Trophoblast cell (in vitro differentiated cells and primary cell): ENCODE data around the gene NFKBIL1.

Experiments
- DNase-seq, 2 donors: peaks; one replicate each; pipeline ENCODE4 v3.0.0-alpha.2; 2016
- H2AFZ ChIP-seq: 2 replicates; pipeline ENCODE4 v1.6.1; 2013; ENCODE audit warnings: low read length, moderate library complexity, mild to moderate bottlenecking; ENCODE audit not compliant: insufficient read depth, poor library complexity
- H2AK5ac ChIP-seq: 2 replicates; pipeline ENCODE4 v1.6.1; 2013; ENCODE audit warnings: mild to moderate bottlenecking, low read length
- H2BK120ac ChIP-seq: 2 replicates; pipeline ENCODE4 v1.6.1; 2013; ENCODE audit warnings: low read length, mild to moderate bottlenecking, moderate library complexity; ENCODE audit not compliant: insufficient read depth, poor library complexity
- H2BK12ac ChIP-seq: 2 replicates; pipeline ENCODE4 v1.6.1; 2013; ENCODE audit warnings: mild to moderate bottlenecking, low read length, moderate library complexity
- H2BK5ac ChIP-seq: 2 replicates; pipeline ENCODE4 v1.6.1; 2013; ENCODE audit warnings: low read length, low read depth, moderate library complexity, mild to moderate bottlenecking; ENCODE audit not compliant: poor library complexity
- H3K14ac ChIP-seq: 2 replicates; pipeline ENCODE4 v1.6.1; 2013; ENCODE audit warnings: mild to moderate bottlenecking, low read length
- H3K18ac ChIP-seq: 2 replicates; pipeline ENCODE4 v1.6.1; 2013; ENCODE audit warnings: mild to moderate bottlenecking, low read length
- H3K23ac ChIP-seq: 2 replicates; pipeline ENCODE4 v1.6.1; 2013; ENCODE audit warnings: low read length
- H3K27ac ChIP-seq: 2 replicates; pipeline ENCODE4 v1.5.1; 2013; ENCODE audit warnings: low read depth, mild to moderate bottlenecking, inconsistent platforms, low read length, moderate library complexity
- H3K27me3 ChIP-seq: 2 replicates; pipeline ENCODE4 v1.6.1; 2013; ENCODE audit warnings: inconsistent platforms, mild to moderate bottlenecking, low read length, moderate library complexity; ENCODE audit not compliant: insufficient read depth
- H3K36me3 ChIP-seq, 2 experiments: 1 replicate in 1 of 2; 2 replicates in 1 of 2; pipeline ENCODE4 v1.6.1; 2013; ENCODE audit warnings: low read length in 2 of 2, mild to moderate bottlenecking in 2 of 2, moderate library complexity in 1 of 2; ENCODE audit not compliant: insufficient read depth in 2 of 2, control insufficient read depth in 1 of 2
- H3K4ac ChIP-seq: 2 replicates; pipeline ENCODE4 v1.6.1; 2013; ENCODE audit warnings: low read depth, mild to moderate bottlenecking, low read length, moderate library complexity
- H3K4me1 ChIP-seq, 2 experiments: 1 replicate in 1 of 2; 2 replicates in 1 of 2; pipeline ENCODE4 v1.6.1; 2013; ENCODE audit warnings: low read length in 2 of 2, mild to moderate bottlenecking in 2 of 2, moderate library complexity in 1 of 2; ENCODE audit not compliant: insufficient read depth in 2 of 2, control insufficient read depth in 1 of 2
- H3K4me2 ChIP-seq: 2 replicates; pipeline ENCODE4 v1.6.1; 2013; ENCODE audit warnings: inconsistent platforms, mild to moderate bottlenecking, low read length, moderate library complexity
- H3K4me3 ChIP-seq: 2 replicates; pipeline ENCODE4 v1.5.1; 2013; ENCODE audit warnings: mild to moderate bottlenecking, low read depth, low read length, inconsistent platforms
- H3K79me1 ChIP-seq: one replicate; pipeline ENCODE4 v1.6.1; 2013; ENCODE audit warnings: low read length
- H3K79me2 ChIP-seq: 2 replicates; pipeline ENCODE4 v1.6.1; 2013; ENCODE audit warnings: low read length, mild to moderate bottlenecking; ENCODE audit not compliant: control insufficient read depth, insufficient read depth, poor library complexity
- H3K9ac ChIP-seq: 2 replicates; pipeline ENCODE4 v1.6.1; 2013; ENCODE audit warnings: mild to moderate bottlenecking, low read length
- H3K9me3 ChIP-seq: 2 replicates; pipeline ENCODE4 v1.6.1; 2013; ENCODE audit warnings: low read depth, mild to moderate bottlenecking, control low read depth, inconsistent platforms, low read length; ENCODE audit not compliant: insufficient read depth
- H4K12ac ChIP-seq: 2 replicates; pipeline ENCODE4 v1.6.1; 2013; ENCODE audit warnings: low read depth, mild to moderate bottlenecking, low read length, moderate library complexity
- H4K8ac ChIP-seq: 2 replicates; pipeline ENCODE4 v1.6.1; 2013; ENCODE audit warnings: low read depth, mild to moderate bottlenecking, low read length, moderate library complexity
- H4K91ac ChIP-seq: one replicate; pipeline ENCODE4 v1.6.1; 2013; ENCODE audit warnings: low read depth, mild to moderate bottlenecking, low read length, moderate library complexity
- WGBS: extraction: QIAGEN DNeasy Blood & Tissue Kit; methylation state at CpG from one replicate; pipeline ENCODE4 v1.1.7; 2013; ENCODE audit warnings: missing lambda C conversion rate; ENCODE audit not compliant: insufficient read length, insufficient coverage; ENCODE audit errors: extremely low coverage; 5-methylcytosine and 5-hydroxymethylcytosine counted together

NFKBIL1 gene

GRCh38 chr6:31579546-31580437, 32.4 kb downstream of the NFKBIL1 start:
- WGBS: no CpG with 5 or more reads among the region's 8 CpGs
- Histone ChIP-seq H3K9ac (no peak overlapping the region), H3K4me2 (peak overlapping the region; percentile 63), H2AK5ac (peak overlapping the region; percentile 3), H2BK5ac (no peak overlapping the region), H3K36me3 (no peaks in the 10 kb centered on the region), H3K27me3 (no peaks in the 10 kb centered on the region), H4K8ac (no peak overlapping the region), H3K79me1 (peaks cover 39% of the 10 kb centered on the region), H3K27ac (no peak overlapping the region), H3K18ac (no peak overlapping the region), H2BK12ac (peak overlapping the region; percentile 94), H2BK120ac (no peak overlapping the region), H3K9me3 (no peaks in the 10 kb centered on the region), H2AFZ (no peak overlapping the region), H4K12ac (no peak overlapping the region), H4K91ac (peak overlapping the region; percentile 31), H3K79me2 (peaks cover 6% of the 10 kb centered on the region), H3K4me3 (no peak overlapping the region), H3K23ac (no peak overlapping the region), H3K4me1 (peaks cover 47 to 53% of the 10 kb centered on the region in 2 experiments), H3K14ac (no peak overlapping the region), H3K4ac (no peak overlapping the region)
- DNase-seq: no peak

GRCh38 chr6:31580438-31580740, 33.0 kb downstream of the NFKBIL1 start:
- H4K91ac ChIP-seq: peak overlapping the region; percentile 87
- H2AFZ ChIP-seq: peak overlapping the region; percentile 75
- H3K27me3 ChIP-seq: no peaks in the 10 kb centered on the region
- peak overlapping the region; percentile 63 for H3K4me2 ChIP-seq
- peak overlapping the region; percentile 94 for H2BK12ac ChIP-seq
- H3K36me3 ChIP-seq: no peaks in the 10 kb centered on the region
- peak overlapping the region; percentile 86 for H3K18ac ChIP-seq
- no peaks in the 10 kb centered on the region for H3K9me3 ChIP-seq
- H3K79me1 ChIP-seq: peaks cover 34% of the 10 kb centered on the region
- H4K8ac ChIP-seq: peak overlapping the region; percentile 90
- peak overlapping the region; percentile 73 for H4K12ac ChIP-seq
- DNase-seq: no peak
- H3K23ac ChIP-seq: no peak overlapping the region
- no peak overlapping the region for H3K27ac ChIP-seq
- H3K79me2 ChIP-seq: peaks cover 6% of the 10 kb centered on the region
- peak overlapping the region; percentile 62 for H3K4ac ChIP-seq
- H2BK5ac ChIP-seq: peak overlapping the region; percentile 13
- WGBS: no CpG with 5 or more reads among the region's 11 CpGs
- H3K4me3 ChIP-seq: peak overlapping the region; percentile 57
- H2AK5ac ChIP-seq: peak overlapping the region; percentile 77
- H3K4me1 ChIP-seq: peaks cover 41 to 48% of the 10 kb centered on the region in 2 experiments
- no peak overlapping the region for H3K9ac ChIP-seq
- peak overlapping the region; percentile 88 for H2BK120ac ChIP-seq
- peak overlapping the region; percentile 83 for H3K14ac ChIP-seq

GRCh38 chr6:31580807-31581433, 33.5 kb downstream of the NFKBIL1 start:
- peak overlapping the region; percentile 77 for H2AK5ac ChIP-seq
- peak overlapping the region; percentile 94 for H2BK12ac ChIP-seq
- WGBS: no CpG with 5 or more reads among the region's 62 CpGs
- H3K14ac ChIP-seq: peak overlapping the region; percentile 83
- H3K27me3 ChIP-seq: no peaks in the 10 kb centered on the region
- H3K36me3 ChIP-seq: no peaks in the 10 kb centered on the region
- H3K9ac ChIP-seq: peak overlapping the region; percentile 70
- peak overlapping the region; percentile 87 for H4K91ac ChIP-seq
- H3K27ac ChIP-seq: peak overlapping the region; percentile 15
- no peaks in the 10 kb centered on the region for H3K9me3 ChIP-seq
- H4K8ac ChIP-seq: peak overlapping the region; percentile 95
- H3K4me3 ChIP-seq: peak overlapping the region; percentile 77
- H2AFZ ChIP-seq: peak overlapping the region; percentile 93
- H3K4ac ChIP-seq: peak overlapping the region; percentile 62
- peak overlapping the region; percentile 86 for H3K18ac ChIP-seq
- H3K4me2 ChIP-seq: peak overlapping the region; percentile 63
- peak; percentile 57 to 76 for DNase-seq
- peaks cover 6% of the 10 kb centered on the region for H3K79me2 ChIP-seq
- H2BK5ac ChIP-seq: peak overlapping the region; percentile 29
- no peak overlapping the region for H3K23ac ChIP-seq
- H4K12ac ChIP-seq: peak overlapping the region; percentile 73
- H3K79me1 ChIP-seq: peaks cover 30% of the 10 kb centered on the region
- H3K4me1 ChIP-seq: peaks cover 36 to 42% of the 10 kb centered on the region in 2 experiments
- peak overlapping the region; percentile 88 for H2BK120ac ChIP-seq

- Histone ChIP-seq H2AFZ (peak overlapping the region; percentile 93), H3K4me2 (peak overlapping the region; percentile 63), H3K4me1 (peaks cover 31 to 37% of the 10 kb centered on the region in 2 experiments), H2BK120ac (peak overlapping the region; percentile 75), H3K27me3 (no peaks in the 10 kb centered on the region), H2AK5ac (peak overlapping the region; percentile 33), H3K27ac (peak overlapping the region; percentile 15), H3K79me2 (peaks cover 6% of the 10 kb centered on the region), H3K23ac (no peak overlapping the region), H4K12ac (peak overlapping the region; percentile 72), H4K91ac (peak overlapping the region; percentile 87), H3K9ac (peak overlapping the region; percentile 70), H3K9me3 (no peaks in the 10 kb centered on the region), H2BK5ac (no peak overlapping the region), H3K18ac (peak overlapping the region; percentile 54), H4K8ac (peak overlapping the region; percentile 95), H2BK12ac (no peak overlapping the region), H3K79me1 (peaks cover 30% of the 10 kb centered on the region), H3K36me3 (no peaks in the 10 kb centered on the region), H3K4ac (peak overlapping the region; percentile 29), H3K4me3 (peak overlapping the region; percentile 77), H3K14ac (peak overlapping the region; percentile 80)
- no peak for DNase-seq
- no CpG with 5 or more reads among the region's 21 CpGs for WGBS
Observed at GRCh38 chr6:31581434-31582229, 34.2 kb downstream of the NFKBIL1 start.
